Activated CD4-positive, alpha-beta T cell treated with anti-CD3 and anti-CD28 coated beads for 4 hours (primary cell): ENCODE measurements around the gene KATNB1.

Experiments
- DNase-seq, 2 donors: peaks; one replicate each; pipeline ENCODE4 v3.0.0-alpha.2; 2020

Gene KATNB1

GRCh38 chr16:57758331-57759117, 23.0 kb downstream of the KATNB1 start:
- DNase-seq, result no peak

GRCh38 chr16:57759131-57759530, 23.6 kb downstream of the KATNB1 start:
- no peak for DNase-seq

- DNase-seq, result no peak
These were observed 24.2 kb downstream of the KATNB1 start for GRCh38 chr16:57759541-57760356.

- DNase-seq, result no peak
These were observed 25.0 kb downstream of the KATNB1 start for GRCh38 chr16:57760357-57761160.

- no peak for DNase-seq
These were observed 25.7 kb downstream of the KATNB1 start for GRCh38 chr16:57761301-57761700.

GRCh38 chr16:57761957-57762356, 26.4 kb downstream of the KATNB1 start:
- no peak for DNase-seq

GRCh38 chr16:57762365-57763040, 26.9 kb downstream of the KATNB1 start:
- DNase-seq, result no peak

- no peak for DNase-seq
These were observed 27.9 kb downstream of the KATNB1 start for GRCh38 chr16:57763285-57764005.

GRCh38 chr16:57764006-57764340, 28.4 kb downstream of the KATNB1 start:
- DNase-seq, result no peak

GRCh38 chr16:57764341-57765159, 29.0 kb downstream of the KATNB1 start:
- no peak for DNase-seq

GRCh38 chr16:57765160-57765728, 29.7 kb downstream of the KATNB1 start:
- no peak for DNase-seq

- no peak for DNase-seq
These were observed 31.3 kb downstream of the KATNB1 start for GRCh38 chr16:57766714-57767348.

- no peak for DNase-seq
These were observed 34.1 kb downstream of the KATNB1 start for GRCh38 chr16:57769541-57770145.

- no peak for DNase-seq
These were observed 34.8 kb downstream of the KATNB1 start for GRCh38 chr16:57770361-57770760.

- DNase-seq, result no peak
These were observed 35.7 kb downstream of the KATNB1 start for GRCh38 chr16:57771141-57771785.

GRCh38 chr16:57773019-57773418, 37.4 kb downstream of the KATNB1 start:
- DNase-seq, result no peak

- DNase-seq, result no peak
These were observed 38.2 kb downstream of the KATNB1 start for GRCh38 chr16:57773655-57774295.

- no peak for DNase-seq
These were observed 39.2 kb downstream of the KATNB1 start for GRCh38 chr16:57774705-57775285.
